Epithelial cell of esophagus (primary cell): ENCODE data around the gene HDAC4.

Experiments
- DNase-seq: peaks from one replicate; pipeline ENCODE4 v3.0.0; 2010; ENCODE audit warnings: low read depth
- H3K4me3 ChIP-seq: 2 replicates; pipeline ENCODE4 v1.5.1; 2011; ENCODE audit warnings: mild to moderate bottlenecking, low read length, control low read depth
- TF ChIP-seq, protein P1 (sequence below): IDR thresholded peaks from 2 replicates; pipeline ENCODE4 v1.5.1; 2011; ENCODE audit warnings: low read depth, mild to moderate bottlenecking, low read length, control low read depth, inconsistent platforms; ENCODE audit not compliant: insufficient read depth; ENCODE audit errors: missing control alignments

HDAC4 gene

DNA sequence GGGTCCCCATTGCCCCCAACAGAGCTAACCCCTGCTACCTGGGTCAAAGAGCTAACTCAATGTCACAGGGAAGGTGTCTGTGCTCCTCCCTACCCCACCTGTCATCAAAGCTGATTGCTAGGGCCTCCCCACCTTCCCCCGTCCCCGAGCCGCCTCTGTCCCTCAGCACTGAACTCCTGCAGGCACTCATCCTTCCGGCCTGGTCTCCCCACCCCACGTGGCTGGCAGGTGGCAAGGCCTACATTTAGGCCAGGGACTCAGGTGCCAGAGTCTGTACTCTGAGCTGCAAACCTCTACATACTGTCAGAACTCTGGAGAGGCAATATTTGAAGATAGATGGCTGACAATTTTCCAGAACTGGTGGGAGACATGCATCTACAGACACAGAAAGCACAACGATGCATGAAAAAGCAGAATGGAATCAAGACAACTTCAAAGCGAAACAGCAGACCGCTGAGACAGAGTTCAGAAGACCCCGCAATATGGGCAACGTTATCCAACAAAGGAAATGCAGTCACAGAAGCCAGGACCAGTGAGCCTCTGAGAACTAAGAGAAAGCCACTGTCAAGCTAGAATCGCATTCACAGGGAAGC, 195.8 kb downstream of the HDAC4 start:
- no peak overlapping the region for H3K4me3 ChIP-seq
- DNase-seq: no peak
- TF ChIP-seq, protein P1, sequence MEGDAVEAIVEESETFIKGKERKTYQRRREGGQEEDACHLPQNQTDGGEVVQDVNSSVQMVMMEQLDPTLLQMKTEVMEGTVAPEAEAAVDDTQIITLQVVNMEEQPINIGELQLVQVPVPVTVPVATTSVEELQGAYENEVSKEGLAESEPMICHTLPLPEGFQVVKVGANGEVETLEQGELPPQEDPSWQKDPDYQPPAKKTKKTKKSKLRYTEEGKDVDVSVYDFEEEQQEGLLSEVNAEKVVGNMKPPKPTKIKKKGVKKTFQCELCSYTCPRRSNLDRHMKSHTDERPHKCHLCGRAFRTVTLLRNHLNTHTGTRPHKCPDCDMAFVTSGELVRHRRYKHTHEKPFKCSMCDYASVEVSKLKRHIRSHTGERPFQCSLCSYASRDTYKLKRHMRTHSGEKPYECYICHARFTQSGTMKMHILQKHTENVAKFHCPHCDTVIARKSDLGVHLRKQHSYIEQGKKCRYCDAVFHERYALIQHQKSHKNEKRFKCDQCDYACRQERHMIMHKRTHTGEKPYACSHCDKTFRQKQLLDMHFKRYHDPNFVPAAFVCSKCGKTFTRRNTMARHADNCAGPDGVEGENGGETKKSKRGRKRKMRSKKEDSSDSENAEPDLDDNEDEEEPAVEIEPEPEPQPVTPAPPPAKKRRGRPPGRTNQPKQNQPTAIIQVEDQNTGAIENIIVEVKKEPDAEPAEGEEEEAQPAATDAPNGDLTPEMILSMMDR: no peak

DNA sequence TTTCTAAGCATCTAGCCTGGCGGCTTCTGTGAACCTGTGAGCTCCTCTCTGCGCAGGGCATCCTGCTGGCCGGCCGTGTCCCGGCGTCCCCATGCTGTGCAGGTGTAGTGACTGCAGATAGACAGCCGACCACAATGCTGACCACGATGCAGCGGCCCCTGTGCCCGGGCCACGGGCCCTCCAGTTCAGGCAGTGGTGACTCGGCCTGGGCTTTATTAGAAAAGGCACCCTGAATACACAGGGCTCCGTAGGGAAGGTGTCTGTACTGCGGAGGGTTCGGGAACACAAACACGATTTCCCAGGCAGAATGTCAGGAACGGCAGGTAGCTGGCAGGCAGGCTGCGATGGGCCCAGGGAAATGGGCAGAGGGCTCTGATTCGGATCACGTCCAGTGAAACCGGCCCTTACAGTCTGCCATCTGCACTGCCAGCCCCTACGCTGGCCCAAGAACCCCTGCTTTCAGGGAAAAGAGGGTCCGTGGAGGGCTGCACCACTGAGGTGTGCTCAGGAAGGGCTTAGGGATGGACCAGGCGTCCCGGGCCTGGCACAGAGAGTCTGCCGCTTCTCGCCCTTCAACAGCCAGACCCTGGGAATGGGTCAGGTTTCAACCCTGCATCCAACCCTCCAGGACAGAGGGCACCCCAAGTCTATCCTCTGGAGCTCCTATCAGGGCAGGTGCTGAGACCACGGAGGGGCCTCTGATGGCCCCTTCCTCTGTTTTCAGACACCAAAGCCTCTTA, 196.5 kb downstream of the HDAC4 start:
- no peak for DNase-seq
- H3K4me3 ChIP-seq: no peak overlapping the region
- TF ChIP-seq, protein P1: no peak

DNA sequence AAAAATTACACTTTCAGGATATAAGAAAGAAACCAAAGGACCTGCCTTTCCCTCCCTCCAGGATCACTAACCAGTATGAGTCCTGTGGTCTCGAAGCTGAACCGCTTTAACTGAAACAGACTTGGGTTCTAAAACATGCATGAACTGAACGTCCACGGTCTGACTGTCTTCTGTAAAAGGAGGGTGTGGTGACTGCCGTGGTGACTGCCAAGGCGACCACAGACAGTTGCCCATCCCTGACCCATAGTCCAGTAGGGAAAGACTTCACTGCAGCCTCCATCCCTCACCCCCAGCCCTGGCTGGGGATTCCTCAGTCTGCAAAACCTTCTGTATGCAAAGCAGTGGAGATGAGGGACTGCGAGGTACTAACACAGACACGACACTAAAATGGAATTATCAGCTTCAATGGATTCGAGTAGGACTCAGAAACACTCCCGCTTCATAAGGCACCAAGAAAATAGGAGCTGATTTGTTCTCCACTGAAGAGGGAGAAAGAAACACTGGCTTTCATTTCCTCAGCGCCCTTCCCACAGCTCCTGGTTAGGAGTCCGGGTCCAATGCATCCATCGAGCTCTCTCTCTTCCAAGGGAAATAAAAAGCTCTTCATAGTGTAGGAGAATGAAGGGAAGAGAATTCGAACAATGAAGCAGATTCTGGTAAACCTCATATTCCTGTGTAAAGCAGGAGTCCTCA, 197.2 kb downstream of the HDAC4 start:
- TF ChIP-seq, protein P1: no peak
- DNase-seq: no peak
- no peak overlapping the region for H3K4me3 ChIP-seq

DNA sequence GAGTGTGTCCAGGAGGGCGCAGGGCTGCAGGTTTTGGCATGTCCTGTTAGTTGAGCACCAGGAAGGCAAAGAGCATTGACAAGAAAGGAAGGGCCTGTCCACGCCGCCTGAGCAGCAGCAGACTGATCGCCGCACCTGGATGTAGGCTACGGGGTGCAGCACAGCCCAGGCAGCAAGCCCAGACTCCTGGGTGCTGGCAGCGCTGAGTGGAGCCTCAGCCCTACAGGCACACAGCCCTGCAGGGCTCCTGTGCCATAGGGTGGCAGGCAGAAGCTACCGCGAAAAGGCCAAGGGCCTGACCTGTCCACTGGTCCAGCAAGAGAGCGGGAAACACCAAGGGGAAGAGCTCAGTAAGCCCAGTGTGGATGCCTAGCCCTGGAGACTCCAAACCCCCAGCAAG, 198.0 kb downstream of the HDAC4 start:
- H3K4me3 ChIP-seq: no peak overlapping the region
- DNase-seq: no peak
- TF ChIP-seq, protein P1: no peak

DNA sequence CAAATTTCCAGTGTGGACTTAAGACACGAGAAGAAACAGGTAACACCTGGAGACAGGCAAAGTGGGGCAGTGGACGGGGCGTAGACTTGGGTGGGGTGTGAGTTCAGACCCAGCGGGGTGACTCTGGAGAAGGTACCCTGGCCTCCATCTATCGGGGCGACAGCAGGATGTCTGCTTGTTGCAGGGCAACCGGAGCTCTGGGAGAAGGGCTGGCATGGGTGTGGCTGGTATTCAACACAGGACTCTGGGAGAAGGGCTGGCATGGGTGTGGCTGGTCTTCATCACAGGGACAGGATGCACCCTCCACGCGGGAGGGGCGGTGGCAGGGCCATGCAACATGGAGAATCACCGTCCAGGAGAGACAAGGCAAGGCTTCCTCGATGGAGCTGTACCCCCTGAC, 198.5 kb downstream of the HDAC4 start:
- TF ChIP-seq, protein P1: no peak
- no peak overlapping the region for H3K4me3 ChIP-seq
- DNase-seq: no peak

DNA sequence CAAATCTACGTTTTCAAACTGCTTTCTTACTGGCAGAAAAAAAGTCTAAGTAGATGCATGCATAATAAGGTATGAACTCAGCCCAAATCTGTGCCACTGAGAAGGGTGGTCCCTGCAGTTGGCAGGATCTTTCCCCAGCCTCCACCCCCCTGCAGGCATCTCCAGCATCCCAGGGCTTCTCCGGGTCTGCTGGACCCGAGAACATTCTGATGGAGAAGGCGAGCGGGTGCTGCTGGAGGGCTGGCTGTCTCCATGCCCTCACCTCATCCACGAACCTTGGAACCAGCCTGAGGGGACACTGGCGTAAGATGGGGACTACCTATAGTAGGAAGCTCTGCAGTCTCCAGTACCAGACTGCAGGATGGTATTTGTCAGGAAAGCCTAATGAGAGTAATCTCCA, 198.9 kb downstream of the HDAC4 start:
- TF ChIP-seq, protein P1: no peak
- no peak for DNase-seq
- H3K4me3 ChIP-seq: no peak overlapping the region
